Sigmoid colon (tissue), 7 donors: ENCODE results near the gene PROSER3. TPM values are rescaled to one million over a fixed set of nuclear protein-coding genes. Genes with fewer than 3 reads are reported as not detected.

Experiments
- DNase-seq: peaks from one replicate; pipeline ENCODE4 v3.0.0-alpha.2; 2019
- H3K27ac ChIP-seq, 4 donors: fragments of 200-600 bp; sonication (generic); one replicate each; pipeline ENCODE4 v1.5.1; 2016 to 2019; ENCODE audit warnings: mild to moderate bottlenecking in 1 of 4
- H3K27me3 ChIP-seq, 3 donors: fragments of 200-600 bp; sonication (generic); one replicate each; pipeline ENCODE4 v1.5.1; 2019; ENCODE audit warnings: mild to moderate bottlenecking in 1 of 3
- H3K36me3 ChIP-seq, 4 donors: fragments of 200-600 bp; sonication (generic); one replicate each; pipeline ENCODE4 v1.5.1; 2016 to 2019
- H3K4me1 ChIP-seq, 4 donors: fragments of 200-600 bp; sonication (generic); one replicate each; pipeline ENCODE4 v1.5.1; 2017 to 2019
- H3K4me3 ChIP-seq, 4 donors: fragments of 200-600 bp; sonication (generic); one replicate each; pipeline ENCODE4 v1.5.1; 2017 to 2019; ENCODE audit warnings: mild to moderate bottlenecking in 2 of 4, moderate library complexity in 1 of 4
- H3K9me3 ChIP-seq, 4 donors: fragments of 200-600 bp in 3 of 4; sonication (generic) in 3 of 4; one replicate each; pipeline versions ENCODE4 v1.5.1 to v1.6.1; 2013 to 2019
- EP300 ChIP-seq, 4 donors: sonication (generic); formaldehyde crosslinking; IDR thresholded peaks; one replicate each; pipeline ENCODE4 v1.6.1; 2017; ENCODE audit warnings: antibody characterized with exemption in 4 of 4
- POLR2A ChIP-seq, 2 donors: fragments of 450-650 bp; IDR thresholded peaks; one replicate each; pipeline ENCODE4 v1.6.1; 2016; ENCODE audit warnings: antibody characterized with exemption in 2 of 2, mild to moderate bottlenecking in 2 of 2, moderate library complexity in 2 of 2
- POLR2AphosphoS5 ChIP-seq, 4 donors: sonication (generic); formaldehyde crosslinking; IDR thresholded peaks; one replicate each; pipeline ENCODE4 v1.6.1; 2017; ENCODE audit warnings: antibody characterized with exemption in 4 of 4
- WGBS, 2 donors: extraction: QIAGEN DNeasy Blood & Tissue Kit; methylation state at CpG; one replicate each; pipeline ENCODE4 v1.1.7; 2013; 5-methylcytosine and 5-hydroxymethylcytosine counted together
- intact Hi-C: fragments of 100-400 bp; cut with DNase I; formaldehyde crosslinking; loops from one replicate; pipeline ENCODE4 v1.15.1; 2023
- polyA plus RNA-seq, 3 donors: library from polyadenylated mRNA; stranded (reverse); fragments of 200-250 nt; gene quantifications; one replicate each; pipeline ENCODE4 v1.2.3, GENCODE V29; 2013
- total RNA-seq, 4 donors: library from RNA; depleted of rRNA; stranded (reverse); fragments of >200 nt; gene quantifications; one replicate each; pipeline ENCODE4 v1.1.0, GENCODE V29; 2016
- TF ChIP-seq, protein P1 (sequence below), 4 experiments: fragments of 450-650 bp in 3 of 4; fragments of 200-600 bp in 1 of 4; IDR thresholded peaks; one replicate each; pipeline ENCODE4 v1.5.1; 2016 to 2019; ENCODE audit warnings: antibody characterized with exemption in 4 of 4, mild to moderate bottlenecking in 3 of 4, moderate library complexity in 2 of 4
- donor health status: healthy with polysubstance abuse.
- donor health status: Bipolar disorder and iron deficiency.
- donor health status: healthy.

PROSER3 gene
- total and polyA plus RNA-seq, 7 donors, result 2.4 to 16.5 (median 5.0) TPM

DNA sequence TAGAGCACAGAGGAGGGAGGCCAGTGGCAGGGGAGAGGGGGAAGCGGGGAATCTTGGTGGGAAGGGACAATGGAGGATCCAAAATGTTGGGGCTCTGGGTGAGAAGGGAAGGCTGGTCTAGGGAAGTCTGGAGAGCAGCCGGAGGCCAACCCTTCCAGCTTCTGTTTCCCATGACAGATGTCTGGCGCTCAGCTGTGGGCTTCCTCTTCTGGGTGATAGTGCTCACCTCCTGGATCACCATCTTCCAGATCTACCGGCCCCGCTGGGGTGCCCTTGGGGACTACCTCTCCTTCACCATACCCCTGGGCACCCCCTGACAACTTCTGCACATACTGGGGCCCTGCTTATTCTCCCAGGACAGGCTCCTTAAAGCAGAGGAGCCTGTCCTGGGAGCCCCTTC is 11.4 kb upstream of the PROSER3 start:
- WGBS, 2 donors, result 91 to 92% methylated on average over 5 of the region's 5 CpGs
- intact Hi-C loops, result loop anchor here (5.0 kb wide), 1 partner anchor 251 kb away; the partner anchor contains the start of gene SDHAF1

DNA sequence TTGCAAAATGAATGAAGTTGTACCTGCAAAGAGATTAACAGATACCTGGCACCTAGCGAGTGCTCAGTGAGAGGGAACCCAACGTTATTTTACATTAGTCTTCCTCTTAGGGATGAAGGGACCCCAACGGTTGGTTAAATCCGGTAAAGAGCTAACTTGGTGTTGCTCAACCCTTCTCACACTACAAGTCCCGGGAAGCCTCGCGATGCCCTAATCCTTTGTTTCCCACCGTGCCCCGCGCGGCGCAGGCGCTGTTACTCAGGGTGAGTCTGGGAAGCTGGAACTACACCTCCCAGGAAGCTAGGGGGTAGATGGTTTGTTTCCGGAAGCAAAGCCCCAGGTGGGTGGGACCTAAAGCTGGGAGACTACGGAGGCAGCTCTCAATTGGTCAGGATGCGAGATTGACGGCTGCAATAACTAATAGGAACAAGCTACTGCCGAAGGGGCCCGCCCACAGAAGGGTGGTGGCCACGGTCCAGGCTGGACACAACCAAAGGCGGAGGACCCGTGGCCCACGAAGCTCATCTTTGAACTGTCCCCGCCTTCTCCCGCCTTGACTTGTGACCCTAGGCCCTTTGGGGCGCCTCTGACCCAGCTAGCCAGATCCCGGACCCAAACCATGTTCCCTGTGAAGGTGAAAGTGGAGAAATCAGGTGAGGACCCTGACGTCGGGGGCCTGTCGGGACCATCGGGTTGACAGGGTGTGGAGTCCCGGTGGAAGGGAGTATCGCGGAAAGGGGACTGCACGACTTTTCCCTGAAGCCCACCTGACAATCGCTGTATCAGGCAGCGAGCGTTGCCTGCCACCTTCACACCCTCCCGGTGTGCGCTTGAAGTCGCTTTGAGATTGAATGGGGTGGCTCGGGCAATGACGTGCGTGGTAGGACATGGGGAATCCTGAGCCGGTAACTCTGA is 9.6 kb upstream of the PROSER3 start, which contains the start of gene LIN37:
Gene LIN37, plus strand, starts transcription at position 471 of the 915 bp plus-strand sequence. Its CDS starts 149 bp downstream, at position 620.
- TF ChIP-seq POLR2A (IDR thresholded peaks at IDR 0.05), result peak; percentile 88 to 91
- TF ChIP-seq EP300 (IDR thresholded peaks at IDR 0.05), result peak in 1 of 4 donors; percentile 66
- peak; percentile 97 to 98 (median 97) for TF ChIP-seq POLR2AphosphoS5 (IDR thresholded peaks at IDR 0.05)
- TF ChIP-seq, protein P1, sequence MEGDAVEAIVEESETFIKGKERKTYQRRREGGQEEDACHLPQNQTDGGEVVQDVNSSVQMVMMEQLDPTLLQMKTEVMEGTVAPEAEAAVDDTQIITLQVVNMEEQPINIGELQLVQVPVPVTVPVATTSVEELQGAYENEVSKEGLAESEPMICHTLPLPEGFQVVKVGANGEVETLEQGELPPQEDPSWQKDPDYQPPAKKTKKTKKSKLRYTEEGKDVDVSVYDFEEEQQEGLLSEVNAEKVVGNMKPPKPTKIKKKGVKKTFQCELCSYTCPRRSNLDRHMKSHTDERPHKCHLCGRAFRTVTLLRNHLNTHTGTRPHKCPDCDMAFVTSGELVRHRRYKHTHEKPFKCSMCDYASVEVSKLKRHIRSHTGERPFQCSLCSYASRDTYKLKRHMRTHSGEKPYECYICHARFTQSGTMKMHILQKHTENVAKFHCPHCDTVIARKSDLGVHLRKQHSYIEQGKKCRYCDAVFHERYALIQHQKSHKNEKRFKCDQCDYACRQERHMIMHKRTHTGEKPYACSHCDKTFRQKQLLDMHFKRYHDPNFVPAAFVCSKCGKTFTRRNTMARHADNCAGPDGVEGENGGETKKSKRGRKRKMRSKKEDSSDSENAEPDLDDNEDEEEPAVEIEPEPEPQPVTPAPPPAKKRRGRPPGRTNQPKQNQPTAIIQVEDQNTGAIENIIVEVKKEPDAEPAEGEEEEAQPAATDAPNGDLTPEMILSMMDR (IDR thresholded peaks at IDR 0.05), result peak in 2 of 4 experiments; percentile 8 to 9
- intact Hi-C loops, result loop anchor here (5.0 kb wide), 1 partner anchor 249 kb away; the partner anchor contains the start of gene SDHAF1
- peaks cover 10 to 15% (median 13%) of the 10 kb centered on the region in 4 donors for H3K36me3 ChIP-seq

More for the DNA sequence above, 11.4 kb upstream of the PROSER3 start:
- Histone ChIP-seq H3K27me3 (no peaks in the 10 kb centered on the region), H3K4me3 (peak overlapping the region in 2 of 4 donors; percentile 90 to 94), H3K36me3 (peaks cover 0 to 11% (median 5%) of the 10 kb centered on the region in 4 donors), H3K4me1 (peaks cover 0 to 53% (median 45%) of the 10 kb centered on the region in 4 donors), H3K9me3 (no peaks in the 10 kb centered on the region), H3K27ac (peak overlapping the region in 3 of 4 donors; percentile 100)
- TF ChIP-seq, protein P1 (IDR thresholded peaks at IDR 0.05), result no peak
- TF ChIP-seq POLR2A (IDR thresholded peaks at IDR 0.05) (no peak), POLR2AphosphoS5 (IDR thresholded peaks at IDR 0.05) (no peak), EP300 (IDR thresholded peaks at IDR 0.05) (no peak)
- no peak for DNase-seq

DNA sequence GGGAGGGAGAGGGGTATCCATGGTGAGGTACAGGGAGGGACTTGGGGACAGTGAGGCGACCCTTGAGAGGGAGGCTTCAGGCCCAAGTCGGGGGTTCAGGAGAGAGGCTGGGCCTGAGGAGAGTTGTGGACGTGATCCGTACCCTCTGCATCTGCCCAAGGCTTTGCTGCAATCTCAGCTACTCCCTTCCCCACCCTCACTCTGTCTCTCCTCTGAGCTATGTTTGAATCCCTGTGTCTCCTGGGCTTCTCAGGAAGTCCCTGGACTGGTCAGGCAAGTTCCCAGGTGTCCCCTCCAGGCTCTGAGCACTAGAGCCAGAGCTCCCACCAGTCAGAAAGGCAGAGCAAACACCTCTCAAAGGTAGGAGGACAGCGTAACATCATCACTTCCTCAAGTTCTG is 7.8 kb upstream of the PROSER3 start:
- Histone ChIP-seq H3K9me3 (no peaks in the 10 kb centered on the region), H3K27ac (peak overlapping the region; percentile 9 to 99 (median 56)), H3K4me1 (peaks cover 0 to 55% (median 48%) of the 10 kb centered on the region in 4 donors), H3K4me3 (no peak overlapping the region), H3K27me3 (no peaks in the 10 kb centered on the region), H3K36me3 (peaks cover 6 to 25% (median 24%) of the 10 kb centered on the region in 4 donors)
- peak; percentile 54 for DNase-seq
- 92 to 93% methylated on average over 5 of the region's 5 CpGs for WGBS, 2 donors
- intact Hi-C loops, result loop anchor here (10.0 kb wide), 1 partner anchor 305 kb away; the partner anchor contains the start of genes THAP8 and WDR62
- TF ChIP-seq POLR2A (IDR thresholded peaks at IDR 0.05) (no peak), EP300 (IDR thresholded peaks at IDR 0.05) (no peak), POLR2AphosphoS5 (IDR thresholded peaks at IDR 0.05) (no peak)
- TF ChIP-seq, protein P1 (IDR thresholded peaks at IDR 0.05), result no peak

More for the DNA sequence above, 9.6 kb upstream of the PROSER3 start, which contains the start of gene LIN37:
- no peaks in the 10 kb centered on the region for H3K9me3 ChIP-seq
- peak within 1 kb of the TSS; percentile 85 to 99 (median 87) for H3K27ac ChIP-seq
- H3K4me3 ChIP-seq, result peak within 1 kb of the TSS; percentile 71 to 95 (median 84)
- 1% methylated on average over 45 of the region's 45 CpGs for WGBS, 2 donors
- no peaks in the 10 kb centered on the region for H3K27me3 ChIP-seq
- peaks cover 0 to 48% (median 42%) of the 10 kb centered on the region in 4 donors for H3K4me1 ChIP-seq
- peak; percentile 100 for DNase-seq

DNA sequence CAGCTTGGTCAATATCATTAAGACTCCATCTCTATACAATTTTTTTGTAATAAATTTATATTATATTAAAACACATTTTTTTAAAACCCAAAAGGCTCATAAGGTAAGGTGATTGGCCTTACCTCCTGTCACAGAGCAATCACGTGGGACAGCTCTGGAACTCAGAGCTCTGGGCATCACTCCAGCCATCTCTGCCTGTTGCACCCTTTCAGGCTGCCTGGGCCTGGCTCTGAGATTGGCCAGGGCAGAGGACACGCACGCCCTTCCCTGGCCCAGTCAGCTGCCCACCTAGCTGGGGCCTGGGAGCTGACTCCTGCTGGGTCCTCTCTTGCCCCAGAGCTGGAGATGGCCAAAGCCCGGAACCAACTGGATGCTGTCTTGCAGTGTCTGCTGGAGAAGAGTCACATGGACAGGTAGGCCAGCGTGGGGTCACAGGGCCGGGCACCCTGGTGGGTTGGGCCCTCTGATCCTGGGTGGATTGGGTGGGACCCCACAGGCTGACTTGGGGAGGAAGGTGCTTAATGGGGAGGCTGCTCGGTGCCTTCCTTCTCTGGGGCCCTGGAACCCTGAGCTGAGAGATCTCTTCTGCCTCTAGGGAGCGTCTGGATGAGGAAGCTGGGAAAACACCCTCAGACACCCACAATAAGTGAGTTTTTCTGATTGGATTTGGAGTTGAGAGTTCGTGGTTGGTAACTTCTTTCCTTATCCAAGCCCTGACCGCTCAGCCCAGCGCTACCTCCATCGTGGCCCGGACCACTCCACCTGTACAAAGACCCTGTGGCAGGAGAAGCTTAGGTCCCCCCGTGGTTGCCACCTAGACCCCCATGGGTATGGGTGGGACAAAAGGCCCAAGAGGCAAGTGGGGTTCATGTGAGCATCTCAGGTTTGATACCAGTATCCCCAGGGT is 5.9 kb upstream of the PROSER3 start:
- Histone ChIP-seq H3K4me1 (peaks cover 0 to 61% (median 53%) of the 10 kb centered on the region in 4 donors), H3K36me3 (peaks cover 6 to 25% (median 24%) of the 10 kb centered on the region in 4 donors), H3K27me3 (no peaks in the 10 kb centered on the region), H3K4me3 (no peak overlapping the region), H3K9me3 (no peaks in the 10 kb centered on the region), H3K27ac (peak overlapping the region in 2 of 4 donors; percentile 30 to 99)
- TF ChIP-seq, protein P1 (IDR thresholded peaks at IDR 0.05), result no peak
- TF ChIP-seq EP300 (IDR thresholded peaks at IDR 0.05) (no peak), POLR2AphosphoS5 (IDR thresholded peaks at IDR 0.05) (peak in 1 of 4 donors; percentile 26)
- intact Hi-C loops, result loop anchor here (10.0 kb wide), 1 partner anchor 303 kb away; the partner anchor contains the start of genes THAP8 and WDR62
- peak; percentile 65 for DNase-seq
- 90 to 94% methylated on average over 14 of the region's 14 CpGs for WGBS, 2 donors
